GM08714 (cell line): ENCODE data around the gene COL11A2.
"Not testable (repeated sequence)": the region's sequence is repeated elsewhere in the genome, so short reads cannot be mapped to it uniquely, and the experiment has no call there.

Source experiments
- H3K4me3 ChIP-seq: fragments of 200-500 bp; sonication (Bioruptor generic); 2 replicates; pipeline ENCODE4 v1.5.1; 2014; ENCODE audit warnings: mild to moderate bottlenecking, low read length, inconsistent platforms
- ZNF274 ChIP-seq: IDR thresholded peaks from 2 replicates; pipeline ENCODE4 v1.6.1; 2012; ENCODE audit warnings: mild to moderate bottlenecking, low read depth, low read length

COL11A2 gene

GRCh38 chr6:33165581-33166258, 26.5 kb downstream of the COL11A2 start:
- no peak overlapping the region for H3K4me3 ChIP-seq
- TF ChIP-seq ZNF274: no peak

- H3K4me3 ChIP-seq: no peak overlapping the region
- TF ChIP-seq ZNF274: no peak
Observed at GRCh38 chr6:33164665-33165373, 27.4 kb downstream of the COL11A2 start.

- TF ChIP-seq ZNF274: no peak
- no peak overlapping the region for H3K4me3 ChIP-seq
Observed at GRCh38 chr6:33164176-33164575, 28.1 kb downstream of the COL11A2 start.

- TF ChIP-seq ZNF274: no peak
Observed at GRCh38 chr6:33163540-33163939, 28.7 kb downstream of the COL11A2 start.

GRCh38 chr6:33161354-33162331, 30.6 kb downstream of the COL11A2 start:
- TF ChIP-seq ZNF274: no peak
- H3K4me3 ChIP-seq: no peak overlapping the region; the same call in 1 of the 2 replicates

More at GRCh38 chr6:33163540-33163939, 28.7 kb downstream of the COL11A2 start:
- H3K4me3 ChIP-seq: no peak overlapping the region

- no peak overlapping the region for H3K4me3 ChIP-seq
- no peak for TF ChIP-seq ZNF274
Observed at GRCh38 chr6:33160728-33161344, 31.4 kb downstream of the COL11A2 start.

- no peak overlapping the region for H3K4me3 ChIP-seq
- TF ChIP-seq ZNF274: no peak
Observed at GRCh38 chr6:33160096-33160495, 32.2 kb downstream of the COL11A2 start.

- TF ChIP-seq ZNF274: no peak
- H3K4me3 ChIP-seq: no peak overlapping the region
Observed at GRCh38 chr6:33156964-33157363, 35.3 kb downstream of the COL11A2 start.

- no peak for TF ChIP-seq ZNF274
- no peak overlapping the region for H3K4me3 ChIP-seq
Observed at GRCh38 chr6:33156561-33156960, 35.7 kb downstream of the COL11A2 start.

DNA sequence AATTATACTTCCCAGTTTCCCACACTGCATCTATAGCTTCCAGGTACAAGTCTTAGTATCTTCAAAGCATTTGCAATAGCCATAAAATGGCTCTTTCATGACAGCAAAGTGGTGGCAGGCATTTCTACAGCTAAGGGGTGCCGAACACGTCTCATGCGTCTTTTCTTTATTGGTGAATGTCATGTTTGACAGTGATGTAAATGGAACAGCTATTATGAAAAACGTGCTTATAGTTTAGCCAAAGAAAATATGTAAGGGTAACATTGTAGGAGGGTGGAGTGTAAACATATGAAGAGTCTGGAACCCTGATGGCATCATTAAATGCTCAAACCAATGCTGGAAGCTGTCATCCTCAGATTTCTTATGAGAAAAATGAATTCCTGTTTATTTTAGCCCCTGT, 37.9 kb downstream of the COL11A2 start:
- no peak for TF ChIP-seq ZNF274
- H3K4me3 ChIP-seq: no peak overlapping the region

- no peak for TF ChIP-seq ZNF274
- no peak overlapping the region for H3K4me3 ChIP-seq
Observed at GRCh38 chr6:33151050-33151449, 41.2 kb downstream of the COL11A2 start.

DNA sequence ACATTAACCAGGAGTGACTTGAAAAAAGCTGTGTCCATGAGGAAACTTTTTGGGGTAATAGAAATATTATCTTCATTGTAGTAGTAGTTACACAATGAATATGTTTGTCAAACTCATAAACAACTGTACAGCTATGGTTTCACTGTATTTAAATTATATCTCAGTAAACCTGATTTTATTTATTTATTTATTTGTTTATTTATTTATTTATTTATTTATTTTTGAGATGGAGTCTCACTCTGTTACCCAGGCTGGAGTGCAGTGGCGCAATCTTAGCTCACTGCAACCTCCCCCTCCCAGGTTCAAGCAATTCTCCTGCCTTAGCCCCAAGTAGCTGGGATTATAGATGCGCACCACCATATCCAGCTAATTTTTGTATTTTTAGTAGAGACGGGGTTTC, 41.7 kb downstream of the COL11A2 start:
- H3K4me3 ChIP-seq: not testable (repeated sequence)

- H3K4me3 ChIP-seq: no peak overlapping the region
- no peak for TF ChIP-seq ZNF274
Observed at GRCh38 chr6:33147807-33148666, 44.2 kb downstream of the COL11A2 start.
